HepG2 (cell line): ENCODE results near the gene TBX10. TPM values are rescaled to one million over a fixed set of nuclear protein-coding genes. Genes with fewer than 3 reads are reported as not detected.

Experiments used
- CBX1 ChIP-seq: IDR thresholded peaks from one replicate; pipeline ENCODE4 v1.6.1; 2016; ENCODE audit warnings: antibody characterized with exemption, low read depth
- HDAC1 ChIP-seq: sonication (generic); formaldehyde crosslinking; IDR thresholded peaks from 2 replicates; pipeline ENCODE4 v1.5.1; 2020; ENCODE audit warnings: mild to moderate bottlenecking, missing genetic modification reagents
- HDAC2 ChIP-seq: sonication (generic); formaldehyde crosslinking; IDR thresholded peaks from 2 replicates; pipeline ENCODE4 v1.4.0; 2020; ENCODE audit warnings: missing genetic modification reagents
- MATR3 ChIP-seq: sonication (generic); formaldehyde crosslinking; IDR thresholded peaks from 2 replicates; pipeline ENCODE4 v1.4.0; 2020; ENCODE audit warnings: missing genetic modification reagents
- MED8 ChIP-seq: sonication (generic); formaldehyde crosslinking; IDR thresholded peaks from 2 replicates; pipeline ENCODE4 v1.8.1; 2023; ENCODE audit warnings: mild to moderate bottlenecking, missing genetic modification reagents; ENCODE audit not compliant: insufficient replicate concordance
- MXI1 ChIP-seq: IDR thresholded peaks from 3 replicates; pipeline ENCODE4 v1.6.1; 2012; ENCODE audit warnings: low read depth, low read length, inconsistent platforms, borderline replicate concordance
- RARA ChIP-seq: IDR thresholded peaks from 2 replicates; pipeline ENCODE4 v1.6.1; 2016; ENCODE audit warnings: missing genetic modification reagents, missing compliant biosample characterization
- RCOR2 ChIP-seq: IDR thresholded peaks from 2 replicates; pipeline ENCODE4 v1.6.1; 2016; ENCODE audit warnings: missing biosample characterization, missing genetic modification reagents
- TBX2 ChIP-seq: sonication (generic); formaldehyde crosslinking; IDR thresholded peaks from 2 replicates; pipeline ENCODE4 v1.5.0; 2020; ENCODE audit warnings: missing genetic modification reagents, mild to moderate bottlenecking, borderline replicate concordance
- THAP8 ChIP-seq: sonication (generic); formaldehyde crosslinking; IDR thresholded peaks from 2 replicates; pipeline ENCODE4 v1.5.1; 2020; ENCODE audit warnings: missing genetic modification reagents, mild to moderate bottlenecking, borderline replicate concordance
- ZBTB40 ChIP-seq, 2 experiments: fragments of 450-650 bp in 1 of 2; sonication (generic) in 1 of 2; formaldehyde crosslinking in 1 of 2; IDR thresholded peaks; 2 replicates each; pipeline versions ENCODE4 v1.6.1 to v1.8.0; 2016 to 2022; ENCODE audit warnings: antibody characterized with exemption in 1 of 2, mild to moderate bottlenecking in 1 of 2, missing genetic modification reagents in 1 of 2
- ZNF18 ChIP-seq: sonication (generic); formaldehyde crosslinking; IDR thresholded peaks from 2 replicates; pipeline ENCODE4 v1.8.0; 2022; ENCODE audit warnings: mild to moderate bottlenecking, missing genetic modification reagents; ENCODE audit not compliant: insufficient replicate concordance
- ZNF710 ChIP-seq: sonication (generic); formaldehyde crosslinking; IDR thresholded peaks from 2 replicates; pipeline ENCODE4 v1.5.0; 2020; ENCODE audit warnings: mild to moderate bottlenecking, missing genetic modification reagents, borderline replicate concordance
- ZNF790 ChIP-seq: sonication (generic); formaldehyde crosslinking; IDR thresholded peaks from 2 replicates; pipeline ENCODE4 v1.8.0; 2022; ENCODE audit warnings: missing genetic modification reagents, mild to moderate bottlenecking, borderline replicate concordance
- ZNF839 ChIP-seq: sonication (generic); formaldehyde crosslinking; IDR thresholded peaks from 2 replicates; pipeline ENCODE4 v1.4.0; 2020; ENCODE audit warnings: missing genetic modification reagents, mild to moderate bottlenecking, borderline replicate concordance
- ZNF891 ChIP-seq: sonication (generic); formaldehyde crosslinking; IDR thresholded peaks from 2 replicates; pipeline ENCODE4 v1.5.0; 2020; ENCODE audit warnings: mild to moderate bottlenecking, missing genetic modification reagents
- polyA plus RNA-seq, 8 experiments: library from polyadenylated mRNA; depleted of rRNA in 3 of 8; stranded (reverse) in 7 of 8; unstranded in 1 of 8; fragments of >200 nt; fragmentation: Illumina TruSeq in 4 of 8; extraction: Trizol in 4 of 8; gene quantifications; 2 replicates each; pipeline versions ENCODE4 v1.2.1 to v1.2.3, GENCODE V29; 2011 to 2016; ENCODE audit warnings: low read depth in 4 of 8, missing spikeins in 1 of 8, mixed read lengths in 1 of 8; ENCODE audit not compliant: insufficient read depth in 1 of 8
- total RNA-seq, 5 experiments: library from RNA; depleted of rRNA; stranded (reverse); fragments of >200 nt; fragmentation: Illumina TruSeq; extraction: Trizol; gene quantifications; 2 replicates each; pipeline ENCODE4 v1.2.3, GENCODE V29; 2016; ENCODE audit warnings: low read depth in 1 of 5

TBX10 gene
- total and polyA plus RNA-seq, 2 of the 13 experiments (the other 11 are each of a cell fraction or from before 2014, with no cell fraction given): 0.27 to 1.7 TPM

- TF ChIP-seq ZBTB40 (IDR thresholded peaks at IDR 0.05) (no peak), ZBTB40 (CRISPR knock-in tag; IDR thresholded peaks at IDR 0.05) (no peak), ZNF18 (no peak), MATR3 (no peak), ZNF839 (CRISPR knock-in tag) (no peak), ZNF710 (CRISPR knock-in tag) (0 out of 2 replicates have a peak, but pooled peaks have one; percentile 3), RARA (peak; percentile 35; the same call in 1 of the 2 replicates), MED8 (CRISPR knock-in tag) (no peak), THAP8 (CRISPR knock-in tag) (no peak), TBX2 (CRISPR knock-in tag) (no peak), CBX1 (no peak), ZNF790 (CRISPR knock-in tag) (no peak), HDAC2 (CRISPR knock-in tag) (no peak; the same call in 1 of the 2 replicates), HDAC1 (CRISPR knock-in tag) (peak; percentile 68), MXI1 (no peak), RCOR2 (CRISPR knock-in tag) (no peak), ZNF891 (CRISPR knock-in tag) (no peak)
These were observed 5.7 kb downstream of the TBX10 start (continued) for GRCh38 chr11:67633758-67634365.
